Measurements from ENCODE around the gene TDRD3. TPM values are rescaled to one million over a fixed set of nuclear protein-coding genes. Genes with fewer than 3 reads are reported as not detected.
A peak's percentile ranks its signal among the peaks of the same experiment; 100 is the strongest.
"Not testable (repeated sequence)": the region's sequence is repeated elsewhere in the genome, so short reads cannot be mapped to it uniquely, and the experiment has no call there.

TDRD3 gene
- total and polyA plus RNA-seq, 2 experiments from 2014 or later = 13.1 to 13.3 TPM

GRCh38 chr13:60407095-60407494, 10.1 kb downstream of the TDRD3 start (continued):
- TF ChIP-seq ETS1 (IDR thresholded peaks at IDR 0.05) (no peak), JUNB (IDR thresholded peaks at IDR 0.05; ENCODE audit: unreplicated experiment) (no peak)

GRCh38 chr13:60407852-60408251, 10.8 kb downstream of the TDRD3 start:
- Histone ChIP-seq H3K79me2 (replicated peaks; ENCODE audit: insufficient read depth) (peaks cover 29% of the 10 kb centered on the region), H3K9me2 (ENCODE audit: insufficient read depth) (peaks cover 12% of the 10 kb centered on the region; the same call in 1 of the 2 replicates)
- not testable (repeated sequence) for DNase-seq (ENCODE audit: low spot score); H3K4me1 ChIP-seq (ENCODE audit: insufficient read depth); H3K4me2 ChIP-seq; H3F3A ChIP-seq (replicated peaks; ENCODE audit: low read depth); H3K27me3 ChIP-seq (ENCODE audit: insufficient read depth); H3K27ac Mint-ChIP-seq; ATAC-seq; H3K4me3 ChIP-seq; H2AFZ ChIP-seq; H3K27me3 Mint-ChIP-seq (ENCODE audit: insufficient read depth, low read depth, poor library complexity); H3K27ac ChIP-seq (ENCODE audit: low read depth); H3K36me3 ChIP-seq (ENCODE audit: insufficient read depth); H4K20me1 ChIP-seq (replicated peaks; ENCODE audit: insufficient read depth); H3K4me3 Mint-ChIP-seq
- Mint-ChIP-seq H3K36me3 (ENCODE audit: low read depth) (peaks cover 37% of the 10 kb centered on the region), H3K4me1 (peaks cover 12% of the 10 kb centered on the region), H3K9me3 (peaks cover 31% of the 10 kb centered on the region)

- ATAC-seq; H3K27me3 ChIP-seq (ENCODE audit: insufficient read depth); H3K36me3 ChIP-seq (ENCODE audit: insufficient read depth); H3K27me3 Mint-ChIP-seq (ENCODE audit: insufficient read depth, low read depth, poor library complexity); H3K4me1 ChIP-seq (ENCODE audit: insufficient read depth); H3K4me2 ChIP-seq; H4K20me1 ChIP-seq (replicated peaks; ENCODE audit: insufficient read depth); H3K27ac Mint-ChIP-seq; H3K4me3 ChIP-seq; H3F3A ChIP-seq (replicated peaks; ENCODE audit: low read depth); H3K4me3 Mint-ChIP-seq; H3K27ac ChIP-seq (ENCODE audit: low read depth); DNase-seq (ENCODE audit: low spot score); H2AFZ ChIP-seq: not testable (repeated sequence)
- Mint-ChIP-seq H3K36me3 (ENCODE audit: low read depth) (peaks cover 37% of the 10 kb centered on the region), H3K4me1 (peaks cover 12% of the 10 kb centered on the region), H3K9me3 (peaks cover 31% of the 10 kb centered on the region)
- peaks cover 20% of the 10 kb centered on the region for H3K79me2 ChIP-seq (replicated peaks; ENCODE audit: insufficient read depth)
- H3K9me2 ChIP-seq (ENCODE audit: insufficient read depth) = peaks cover 12% of the 10 kb centered on the region; the same call in 1 of the 2 replicates
Measured at GRCh38 chr13:60409574-60410292, 12.7 kb downstream of the TDRD3 start.

GRCh38 chr13:60410299-60410698, 13.3 kb downstream of the TDRD3 start:
- Histone ChIP-seq H3K4me1 (ENCODE audit: insufficient read depth) (no peaks in the 10 kb centered on the region; the same call in 1 of the 2 replicates), H3K27me3 (ENCODE audit: insufficient read depth) (no peaks in the 10 kb centered on the region), H3K27ac (ENCODE audit: low read depth) (no peak overlapping the region), H3K4me2 (no peak overlapping the region), H2AFZ (no peak overlapping the region), H3K36me3 (ENCODE audit: insufficient read depth) (peaks cover 3% of the 10 kb centered on the region; the same call in 1 of the 2 replicates), H3K4me3 (no peak overlapping the region), H3F3A (replicated peaks; ENCODE audit: low read depth) (no peaks in the 10 kb centered on the region), H3K79me2 (replicated peaks; ENCODE audit: insufficient read depth) (peaks cover 16% of the 10 kb centered on the region), H3K9me2 (ENCODE audit: insufficient read depth) (peaks cover 8% of the 10 kb centered on the region; the same call in 1 of the 2 replicates), H4K20me1 (replicated peaks; ENCODE audit: insufficient read depth) (no peaks in the 10 kb centered on the region)
- Mint-ChIP-seq H3K27ac (no peak overlapping the region; the same call in 1 of the 2 replicates), H3K4me3 (no peak overlapping the region), H3K9me3 (peaks cover 31% of the 10 kb centered on the region), H3K36me3 (ENCODE audit: low read depth) (peaks cover 37% of the 10 kb centered on the region), H3K27me3 (ENCODE audit: insufficient read depth, low read depth, poor library complexity) (no peaks in the 10 kb centered on the region), H3K4me1 (peaks cover 12% of the 10 kb centered on the region)
- DNase-seq (ENCODE audit: low spot score) = peak; percentile 28
- TF ChIP-seq ZNF462 (CRISPR knock-in tag; IDR thresholded peaks at IDR 0.05) = no peak
- TF ChIP-seq CREB1 (CRISPR knock-in tag; IDR thresholded peaks at IDR 0.05; ENCODE audit: low read depth) = no peak
- ATAC-seq = peak; percentile 74

Data from GM23338 (cell line).